GM23338 (cell line): ENCODE data around the gene GPR146.

ENCODE experiments used
- CTCF ChIP-seq, 2 experiments: fragments of 200-600 bp in 1 of 2; sonication (generic) in 1 of 2; conservative IDR thresholded peaks; 2 replicates each; pipeline versions ENCODE4 v1.5.1 to v1.6.1; 2016 to 2017; ENCODE audit warnings: antibody characterized with exemption in 2 of 2, low read depth in 2 of 2, mild to moderate bottlenecking in 2 of 2, moderate library complexity in 1 of 2
- EZH2phosphoT487 ChIP-seq: fragments of 200-600 bp; sonication (generic); IDR thresholded peaks from one replicate; pipeline ENCODE4 v1.8.1; 2018; ENCODE audit warnings: antibody characterized with exemption; ENCODE audit not compliant: unreplicated experiment

- TF ChIP-seq CTCF (conservative IDR thresholded peaks at IDR 0.05; ENCODE audit: low read depth in 2 of 2) (no peak), EZH2phosphoT487 (no peak)
Observed at GRCh38 chr7:1026721-1027161, 17.6 kb upstream of the GPR146 start.
